ENCODE results near the gene TMEM72.
A peak's percentile ranks its signal among the peaks of the same experiment; 100 is the strongest.

TMEM72 gene

GRCh38 chr10:44932517-44933450, 21.6 kb downstream of the TMEM72 start:
- Histone ChIP-seq H3K4me1 (ENCODE audit: insufficient read depth, low read length, poor library complexity, severe bottlenecking) (peaks cover 32% of the 10 kb centered on the region), H3K4me2 (ENCODE audit: low read depth, low read length, poor library complexity, severe bottlenecking) (no peak overlapping the region), H3K36me3 (ENCODE audit: insufficient read depth, low read length) (no peaks in the 10 kb centered on the region), H3K9ac (ENCODE audit: low read depth, low read length, poor library complexity, severe bottlenecking) (peak overlapping the region; percentile 19), H3K9me2 (replicated peaks; ENCODE audit: low read depth, low read length) (no peaks in the 10 kb centered on the region), H3K27me3 (ENCODE audit: insufficient read depth, low read length, poor library complexity, severe bottlenecking) (no peaks in the 10 kb centered on the region), H3F3A (ENCODE audit: low read depth) (no peaks in the 10 kb centered on the region), H3K79me2 (ENCODE audit: insufficient read depth, low read length) (no peaks in the 10 kb centered on the region), H3K4me3 (ENCODE audit: low read length, poor library complexity, severe bottlenecking) (no peak overlapping the region), H3K9me3 (ENCODE audit: insufficient read depth, low read depth, low read length) (no peaks in the 10 kb centered on the region), H4K20me1 (ENCODE audit: insufficient read depth, low read length, poor library complexity, severe bottlenecking) (no peaks in the 10 kb centered on the region), H2AFZ (ENCODE audit: low read length) (peak overlapping the region; percentile 43; the same call in 1 of the 2 replicates)
- TF ChIP-seq CTCF (conservative IDR thresholded peaks at IDR 0.05; ENCODE audit: low read length) (peak; percentile 95), EZH2phosphoT487 (IDR thresholded peaks at IDR 0.05; ENCODE audit: borderline replicate concordance) (no peak)

GRCh38 chr10:44933451-44934321, 22.5 kb downstream of the TMEM72 start:
- Histone ChIP-seq H3K4me3 (ENCODE audit: low read length, poor library complexity, severe bottlenecking) (no peak overlapping the region), H3K9ac (ENCODE audit: low read depth, low read length, poor library complexity, severe bottlenecking) (peak overlapping the region; percentile 19), H3K4me2 (ENCODE audit: low read depth, low read length, poor library complexity, severe bottlenecking) (no peak overlapping the region), H3K9me2 (replicated peaks; ENCODE audit: low read depth, low read length) (no peaks in the 10 kb centered on the region), H3K79me2 (ENCODE audit: insufficient read depth, low read length) (no peaks in the 10 kb centered on the region), H4K20me1 (ENCODE audit: insufficient read depth, low read length, poor library complexity, severe bottlenecking) (no peaks in the 10 kb centered on the region), H2AFZ (ENCODE audit: low read length) (peak overlapping the region; percentile 3; the same call in 1 of the 2 replicates), H3K27me3 (ENCODE audit: insufficient read depth, low read length, poor library complexity, severe bottlenecking) (no peaks in the 10 kb centered on the region), H3K4me1 (ENCODE audit: insufficient read depth, low read length, poor library complexity, severe bottlenecking) (peaks cover 32% of the 10 kb centered on the region), H3K36me3 (ENCODE audit: insufficient read depth, low read length) (no peaks in the 10 kb centered on the region), H3K9me3 (ENCODE audit: insufficient read depth, low read depth, low read length) (no peaks in the 10 kb centered on the region), H3F3A (ENCODE audit: low read depth) (no peaks in the 10 kb centered on the region)
- TF ChIP-seq CTCF (conservative IDR thresholded peaks at IDR 0.05; ENCODE audit: low read length) = no peak

GRCh38 chr10:44934416-44935200, 23.5 kb downstream of the TMEM72 start:
- no peak overlapping the region for H2AFZ ChIP-seq (ENCODE audit: low read length)
- no peak for TF ChIP-seq CTCF (conservative IDR thresholded peaks at IDR 0.05; ENCODE audit: low read length)
- no peak for TF ChIP-seq EZH2phosphoT487 (IDR thresholded peaks at IDR 0.05; ENCODE audit: borderline replicate concordance)
- no peak overlapping the region for H3K9ac ChIP-seq (ENCODE audit: low read depth, low read length, poor library complexity, severe bottlenecking)
- no peaks in the 10 kb centered on the region for H3K79me2 ChIP-seq (ENCODE audit: insufficient read depth, low read length)
- H3K9me3 ChIP-seq (ENCODE audit: insufficient read depth, low read depth, low read length) = no peaks in the 10 kb centered on the region
- H3K36me3 ChIP-seq (ENCODE audit: insufficient read depth, low read length) = no peaks in the 10 kb centered on the region
- H3K4me3 ChIP-seq (ENCODE audit: low read length, poor library complexity, severe bottlenecking) = no peak overlapping the region
- H3K9me2 ChIP-seq (replicated peaks; ENCODE audit: low read depth, low read length) = no peaks in the 10 kb centered on the region
- H3K4me1 ChIP-seq (ENCODE audit: insufficient read depth, low read length, poor library complexity, severe bottlenecking) = peaks cover 32% of the 10 kb centered on the region
- no peaks in the 10 kb centered on the region for H3F3A ChIP-seq (ENCODE audit: low read depth)
- no peak overlapping the region for H3K4me2 ChIP-seq (ENCODE audit: low read depth, low read length, poor library complexity, severe bottlenecking)
- H4K20me1 ChIP-seq (ENCODE audit: insufficient read depth, low read length, poor library complexity, severe bottlenecking) = no peaks in the 10 kb centered on the region
- H3K27me3 ChIP-seq (ENCODE audit: insufficient read depth, low read length, poor library complexity, severe bottlenecking) = no peaks in the 10 kb centered on the region
